Brain microvascular endothelial cell (primary cell): ENCODE results near the gene ATPAF1.
"Not testable (repeated sequence)": the region's sequence is repeated elsewhere in the genome, so short reads cannot be mapped to it uniquely, and the experiment has no call there.

Experiments used
- DNase-seq: peaks from one replicate; pipeline ENCODE4 v3.0.0-alpha.2; 2020
- H3K27ac ChIP-seq: fragments of 250-450 bp; sonication (Bioruptor Pico); 2 replicates; pipeline ENCODE4 v1.5.1; 2020; ENCODE audit warnings: mild to moderate bottlenecking, moderate library complexity
- H3K27me3 ChIP-seq: fragments of 250-450 bp; sonication (Bioruptor Pico); replicated peaks from 2 replicates; pipeline ENCODE4 v1.5.1; 2020; ENCODE audit warnings: mild to moderate bottlenecking
- H3K36me3 ChIP-seq: fragments of 250-450 bp; sonication (Bioruptor Pico); replicated peaks from 2 replicates; pipeline ENCODE4 v1.5.1; 2020; ENCODE audit warnings: mild to moderate bottlenecking
- H3K4me3 ChIP-seq: 2 replicates; pipeline ENCODE4 v1.5.1; 2011; ENCODE audit warnings: low read depth, mild to moderate bottlenecking, control low read depth, low read length, moderate library complexity
- CTCF ChIP-seq: IDR thresholded peaks from 2 replicates; pipeline ENCODE4 v1.5.1; 2011; ENCODE audit warnings: low read depth, mild to moderate bottlenecking, moderate library complexity, low read length, control low read depth, inconsistent platforms; ENCODE audit errors: missing control alignments
- in situ Hi-C: cut with HindIII; loops from 2 replicates; pipeline ENCODE4 v1.10.0; 2017; ENCODE audit warnings: low sequenced_read_pairs, low pct_ligation_motif_present

The ATPAF1 gene

DNA sequence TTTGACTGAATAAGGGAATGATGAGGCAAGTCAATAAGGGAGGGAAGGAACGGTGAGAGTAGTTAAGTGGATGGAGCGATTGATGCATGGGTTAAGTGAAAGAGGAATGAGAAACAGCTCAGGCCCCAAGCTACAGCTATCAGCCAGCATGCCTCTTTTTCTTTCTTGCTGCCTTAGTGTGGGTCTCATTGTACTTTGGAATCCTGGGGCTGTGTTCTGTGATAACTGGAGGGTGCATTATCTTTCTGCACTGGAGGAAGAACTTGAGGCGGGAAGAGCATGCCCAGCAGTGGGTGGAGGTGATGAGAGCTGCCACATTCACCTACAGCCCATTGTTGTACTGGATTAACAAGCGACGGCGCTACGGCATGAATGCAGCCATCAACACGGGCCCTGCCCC lies 4.5 kb upstream of the ATPAF1 start:
- Histone ChIP-seq H3K36me3 (peaks cover 19% of the 10 kb centered on the region), H3K27ac (no peak overlapping the region), H3K27me3 (no peaks in the 10 kb centered on the region), H3K4me3 (no peak overlapping the region)
- TF ChIP-seq CTCF: no peak
- DNase-seq: no peak
- in situ Hi-C loops: no loop called here

DNA sequence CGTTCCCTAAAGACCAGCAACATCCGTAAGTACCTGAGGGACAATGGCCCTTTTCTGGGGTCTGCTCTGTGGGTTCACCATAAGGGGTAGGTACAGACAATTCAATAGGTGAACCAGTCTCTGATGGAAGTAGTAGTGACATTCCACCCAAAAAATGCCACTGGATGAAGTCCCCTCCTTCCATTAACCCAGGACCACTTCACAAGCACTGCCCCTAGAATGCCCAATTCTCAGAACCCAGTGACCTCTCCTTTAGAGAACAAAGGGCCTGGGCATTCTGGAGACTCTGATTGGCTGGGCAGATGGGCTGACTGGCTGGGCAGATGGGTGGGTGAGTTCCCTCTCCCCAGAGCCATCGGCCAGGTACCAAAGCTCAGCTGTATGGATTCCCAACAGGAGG lies 3.4 kb upstream of the ATPAF1 start, which contains the start of gene TEX38:
TEX38 (plus strand) TSS at position 301 of the 400 bp plus-strand sequence; CDS start at position 382, 81 bp downstream.
- Histone ChIP-seq H3K27me3 (no peaks in the 10 kb centered on the region), H3K4me3 (no peak within 1 kb of the TSS), H3K36me3 (peaks cover 13% of the 10 kb centered on the region), H3K27ac (no peak within 1 kb of the TSS)
- DNase-seq: no peak
- in situ Hi-C loops: no loop called here
- TF ChIP-seq CTCF: no peak

DNA sequence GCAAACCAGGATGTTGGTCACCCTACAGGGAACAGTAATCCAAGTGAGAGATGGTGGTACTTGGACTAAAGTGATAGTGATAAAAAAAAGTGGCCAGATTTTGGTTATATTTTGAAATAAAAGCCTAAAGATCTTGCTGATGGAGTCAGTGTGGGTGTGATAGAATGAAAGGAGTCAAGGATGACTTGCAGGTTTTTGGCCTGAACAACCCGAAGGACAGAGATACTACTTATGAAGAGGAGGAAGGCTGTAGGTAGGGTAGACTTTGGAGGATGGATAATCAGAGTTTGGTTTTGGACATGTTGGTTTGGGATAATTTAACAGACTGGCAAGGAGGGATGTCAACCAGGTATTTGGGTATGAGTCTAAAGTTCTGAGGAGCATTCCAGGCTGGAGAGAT lies 2.0 kb upstream of the ATPAF1 start:
- DNase-seq: no peak
- Histone ChIP-seq H3K27me3 (no peaks in the 10 kb centered on the region), H3K27ac (no peak overlapping the region), H3K36me3 (peaks cover 3% of the 10 kb centered on the region), H3K4me3 (no peak overlapping the region)
- no peak for TF ChIP-seq CTCF
- in situ Hi-C loops: no loop called here

GRCh38 chr1:46665983-46666382 lies 2.2 kb downstream of the ATPAF1 start:
- no peak for TF ChIP-seq CTCF
- no peak for DNase-seq
- no peak overlapping the region for H3K27ac ChIP-seq
- no peaks in the 10 kb centered on the region for H3K36me3 ChIP-seq
- in situ Hi-C loops: no loop called here
- H3K27me3 ChIP-seq: no peaks in the 10 kb centered on the region
- H3K4me3 ChIP-seq: no peak overlapping the region

- H3K27me3 ChIP-seq, H3K36me3 ChIP-seq, in situ Hi-C loops, H3K4me3 ChIP-seq, DNase-seq, H3K27ac ChIP-seq: not testable (repeated sequence)
These were observed 5.2 kb downstream of the ATPAF1 start for GRCh38 chr1:46662919-46663318.

GRCh38 chr1:46660116-46660515 lies 8.0 kb downstream of the ATPAF1 start:
- H3K27ac ChIP-seq, DNase-seq, H3K4me3 ChIP-seq, H3K36me3 ChIP-seq, H3K27me3 ChIP-seq, in situ Hi-C loops: not testable (repeated sequence)

- TF ChIP-seq CTCF: no peak
- no peak for DNase-seq
- in situ Hi-C loops: no loop called here
- no peak overlapping the region for H3K4me3 ChIP-seq
- H3K27me3 ChIP-seq: no peaks in the 10 kb centered on the region
- H3K27ac ChIP-seq: no peak overlapping the region
- peaks cover 10% of the 10 kb centered on the region for H3K36me3 ChIP-seq
These were observed 8.8 kb downstream of the ATPAF1 start for GRCh38 chr1:46659307-46659870.
